ENCODE results near the gene SAA2.
"Not testable (repeated sequence)": the region's sequence is repeated elsewhere in the genome, so short reads cannot be mapped to it uniquely, and the experiment has no call there.

- not testable (repeated sequence) for TF ChIP-seq CTCF (conservative IDR thresholded peaks at IDR 0.05; ENCODE audit: low read length); EZH2phosphoT487 (IDR thresholded peaks at IDR 0.05; ENCODE audit: borderline replicate concordance)
These were observed 19.1 kb upstream of the SAA2 start for GRCh38 chr11:18267335-18268133.
